ENCODE data around the gene PHETA2. TPM values are rescaled to one million over a fixed set of nuclear protein-coding genes. Genes with fewer than 3 reads are reported as not detected.

PHETA2 gene
- total RNA-seq, 1 experiment from 2014 or later, result 2.6 TPM

GRCh38 chr22:42108848-42109247, 34.8 kb downstream of the PHETA2 start:
- no CpG with 5 or more reads among the region's 18 CpGs for WGBS (ENCODE audit: extremely low coverage, insufficient read length, low lambda C conversion rate)
- Histone ChIP-seq H3K18ac (ENCODE audit: insufficient read length, low read depth, low read length) (no peak overlapping the region), H4K5ac (ENCODE audit: insufficient read length, low read depth, low read length) (no peak overlapping the region), H2BK20ac (ENCODE audit: low read depth, low read length, poor library complexity, severe bottlenecking) (no peak overlapping the region), H3K79me2 (ENCODE audit: insufficient read depth, low read length) (no peaks in the 10 kb centered on the region), H4K8ac (replicated peaks; ENCODE audit: insufficient read length, low read depth, low read length) (no peak overlapping the region), H3K4me2 (ENCODE audit: insufficient read depth, insufficient read length, low read length) (no peak overlapping the region), H3T11ph (ENCODE audit: low read length) (no peak overlapping the region), H3K79me1 (ENCODE audit: insufficient read depth, low read depth, low read length, poor library complexity, severe bottlenecking) (no peaks in the 10 kb centered on the region), H2BK120ac (ENCODE audit: low read depth, low read length, poor library complexity, severe bottlenecking) (no peak overlapping the region), H3K23ac (ENCODE audit: insufficient read length, low read depth, low read length) (no peak overlapping the region), H3K4me1 (ENCODE audit: insufficient read depth, low read length) (no peaks in the 10 kb centered on the region), H4K91ac (ENCODE audit: insufficient read length, low read depth, low read length) (no peak overlapping the region), H2BK15ac (ENCODE audit: low read depth, low read length) (no peak overlapping the region), H3K14ac (ENCODE audit: insufficient read depth, low read length) (no peak overlapping the region), H3K4ac (ENCODE audit: low read depth, low read length) (no peak overlapping the region), H3K27ac (ENCODE audit: insufficient read length, low read depth, low read length) (no peak overlapping the region), H3K9ac (ENCODE audit: extremely low read depth, insufficient read length, low read length) (no peak overlapping the region), H3K9me3 (ENCODE audit: control insufficient read depth, low read depth, low read length) (peaks cover 10% of the 10 kb centered on the region), H2AFZ (ENCODE audit: low read length) (no peak overlapping the region), H3K56ac (ENCODE audit: insufficient read length, low read depth, low read length) (no peak overlapping the region), H3K23me2 (ENCODE audit: insufficient read length, low read depth, low read length, poor library complexity, severe bottlenecking) (no peaks in the 10 kb centered on the region), H4K20me1 (ENCODE audit: control insufficient read depth, insufficient read depth, insufficient read length) (no peaks in the 10 kb centered on the region), H2AK5ac (ENCODE audit: insufficient read length, low read length) (no peak overlapping the region), H2BK5ac (ENCODE audit: insufficient read length, low read length) (no peak overlapping the region), H2BK12ac (ENCODE audit: insufficient read length, low read depth, low read length) (no peak overlapping the region), H3K27me3 (ENCODE audit: insufficient read depth, low read length) (no peaks in the 10 kb centered on the region)
- Mint-ChIP-seq H3K27ac (no peak overlapping the region), H3K36me3 (ENCODE audit: insufficient read depth in 1 of 3, low read depth in 3 of 3) (peaks cover 2 to 6% (median 6%) of the 10 kb centered on the region in 3 experiments; a peak in 5 of 7 replicates), H3K4me3 (no peak overlapping the region), H3K27me3 (ENCODE audit: low read depth) (peaks cover 14% of the 10 kb centered on the region), H3K4me1 (peaks cover 7 to 10% of the 10 kb centered on the region in 2 experiments), H3K9me3 (peaks cover 10 to 12% of the 10 kb centered on the region in 2 experiments)
- DNase-seq, result peak; percentile 36
- no peak for TF ChIP-seq CTCF (conservative IDR thresholded peaks at IDR 0.05)

Measured in H9 (cell line).